DOHH2 (cell line): ENCODE measurements around the gene ERVMER34-1.

Source experiments
- H3F3A ChIP-seq: fragments of 200-600 bp; sonication (generic), shearing (Covaris generic); 2 replicates; pipeline ENCODE4 v1.6.0; 2016; ENCODE audit warnings: antibody characterized with exemption, mild to moderate bottlenecking; ENCODE audit not compliant: control insufficient read depth, insufficient read depth
- H3K27ac ChIP-seq: fragments of 200-600 bp; sonication (generic); 2 replicates; pipeline ENCODE4 v1.5.1; 2014; ENCODE audit warnings: low read depth, mild to moderate bottlenecking, low read length, moderate library complexity
- H3K27me3 ChIP-seq: fragments of 200-600 bp; sonication (generic); 2 replicates; pipeline ENCODE4 v1.6.1; 2014; ENCODE audit warnings: mild to moderate bottlenecking, low read length, mixed read lengths; ENCODE audit not compliant: control insufficient read depth
- H3K36me3 ChIP-seq: fragments of 200-600 bp; sonication (generic); 2 replicates; pipeline ENCODE4 v1.6.1; 2014; ENCODE audit warnings: mild to moderate bottlenecking, low read length, moderate library complexity, mixed read lengths; ENCODE audit not compliant: control insufficient read depth
- H3K4me1 ChIP-seq: fragments of 200-600 bp; sonication (generic); 2 replicates; pipeline ENCODE4 v1.6.1; 2014; ENCODE audit warnings: mild to moderate bottlenecking, low read length, mixed read lengths; ENCODE audit not compliant: control insufficient read depth
- H3K4me2 ChIP-seq: fragments of 200-600 bp; sonication (generic); 2 replicates; pipeline ENCODE4 v1.6.0; 2014; ENCODE audit warnings: mild to moderate bottlenecking, low read length, moderate library complexity
- H3K4me3 ChIP-seq: fragments of 200-600 bp; sonication (generic); 2 replicates; pipeline ENCODE4 v1.5.1; 2014; ENCODE audit warnings: mild to moderate bottlenecking, low read length, mixed read lengths
- H3K79me2 ChIP-seq: fragments of 200-600 bp; sonication (generic); 2 replicates; pipeline ENCODE4 v1.6.1; 2014; ENCODE audit warnings: mild to moderate bottlenecking, low read length, mixed read lengths; ENCODE audit not compliant: control insufficient read depth
- H3K9me2 ChIP-seq: fragments of 200-600 bp; sonication (generic); replicated peaks from 2 replicates; pipeline ENCODE4 v1.6.1; 2014; ENCODE audit warnings: mild to moderate bottlenecking, low read length, mixed read lengths; ENCODE audit not compliant: control insufficient read depth
- H3K9me3 ChIP-seq: fragments of 200-600 bp; sonication (generic); 2 replicates; pipeline ENCODE4 v1.6.1; 2014; ENCODE audit warnings: antibody characterized with exemption, low read length, mixed read lengths; ENCODE audit not compliant: control insufficient read depth, insufficient read depth
- H4K20me1 ChIP-seq: fragments of 200-600 bp; sonication (generic); 2 replicates; pipeline ENCODE4 v1.6.0; 2014; ENCODE audit warnings: low read depth, mild to moderate bottlenecking, antibody characterized with exemption, low read length, moderate library complexity; ENCODE audit not compliant: control insufficient read depth, insufficient read depth
- CTCF ChIP-seq: fragments of 200-600 bp; sonication (generic); IDR thresholded peaks from one replicate; pipeline ENCODE4 v1.5.1; 2014; ENCODE audit warnings: antibody characterized with exemption, mild to moderate bottlenecking, low read depth, low read length; ENCODE audit not compliant: poor library complexity, severe bottlenecking
- EZH2phosphoT487 ChIP-seq: fragments of 200-600 bp; sonication (generic); IDR thresholded peaks from 2 replicates; pipeline ENCODE4 v1.6.1; 2017; ENCODE audit warnings: borderline replicate concordance, mild to moderate bottlenecking, antibody characterized with exemption, low read length, moderate library complexity, mixed read lengths

The ERVMER34-1 gene

GRCh38 chr4:52755426-52755825, 4.2 kb upstream of the ERVMER34-1 start:
- Histone ChIP-seq H3K9me2 (no peaks in the 10 kb centered on the region), H3K27ac (no peak overlapping the region), H4K20me1 (no peaks in the 10 kb centered on the region), H3K36me3 (no peaks in the 10 kb centered on the region), H3K27me3 (no peaks in the 10 kb centered on the region), H3K4me2 (peak overlapping the region; percentile 37), H3K4me3 (no peak overlapping the region), H3K79me2 (no peaks in the 10 kb centered on the region), H3K4me1 (peaks cover 10% of the 10 kb centered on the region), H3F3A (no peaks in the 10 kb centered on the region), H3K9me3 (no peaks in the 10 kb centered on the region)
- TF ChIP-seq EZH2phosphoT487 (no peak), CTCF (no peak)

- Histone ChIP-seq H3K27ac (no peak overlapping the region), H3K4me2 (no peak overlapping the region), H3K4me3 (no peak overlapping the region), H3K9me3 (no peaks in the 10 kb centered on the region), H4K20me1 (no peaks in the 10 kb centered on the region), H3K9me2 (no peaks in the 10 kb centered on the region), H3K27me3 (no peaks in the 10 kb centered on the region), H3K79me2 (no peaks in the 10 kb centered on the region), H3K36me3 (no peaks in the 10 kb centered on the region), H3F3A (no peaks in the 10 kb centered on the region), H3K4me1 (peaks cover 10% of the 10 kb centered on the region)
- TF ChIP-seq EZH2phosphoT487 (no peak), CTCF (no peak)
These were observed 1.7 kb upstream of the ERVMER34-1 start for GRCh38 chr4:52752936-52753335.

- no peak overlapping the region for H3K4me3 ChIP-seq
- H3K27ac ChIP-seq: no peak overlapping the region
- no peaks in the 10 kb centered on the region for H4K20me1 ChIP-seq
These were observed 274 bp upstream of the ERVMER34-1 start for GRCh38 chr4:52751487-52751911.

More at GRCh38 chr4:52751487-52751911, 274 bp upstream of the ERVMER34-1 start:
- H3K36me3 ChIP-seq: no peaks in the 10 kb centered on the region
- no peaks in the 10 kb centered on the region for H3K9me2 ChIP-seq
- H3K4me2 ChIP-seq: no peak overlapping the region
- H3F3A ChIP-seq: no peaks in the 10 kb centered on the region
- H3K27me3 ChIP-seq: no peaks in the 10 kb centered on the region
- no peaks in the 10 kb centered on the region for H3K79me2 ChIP-seq
- no peaks in the 10 kb centered on the region for H3K9me3 ChIP-seq
- peaks cover 10% of the 10 kb centered on the region for H3K4me1 ChIP-seq
- no peak for TF ChIP-seq CTCF
- no peak for TF ChIP-seq EZH2phosphoT487
